ENCODE measurements around the gene ZDHHC14.

Gene ZDHHC14

DNA sequence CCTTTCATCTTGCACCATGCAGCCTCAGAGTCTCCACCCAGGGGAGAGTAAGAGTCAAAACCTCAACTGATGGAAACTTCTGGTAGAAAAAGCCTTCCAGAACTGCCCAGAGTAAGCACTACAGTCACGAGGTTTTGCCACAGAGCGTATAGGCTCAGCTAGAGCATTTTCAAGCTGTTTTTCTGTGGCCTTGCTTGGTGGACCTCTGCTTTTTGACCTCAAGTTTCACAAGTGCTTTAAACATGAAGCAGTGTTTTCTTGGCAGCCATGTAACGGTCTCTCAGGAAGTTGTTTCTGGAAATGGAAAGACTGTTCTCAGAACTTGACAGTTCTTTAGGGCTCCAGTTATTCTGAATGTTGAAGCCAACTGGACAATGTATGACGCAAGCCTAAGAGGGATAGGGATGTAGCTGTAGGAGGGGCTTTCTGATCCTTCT is 146.5 kb downstream of the ZDHHC14 start:
- no peak for DNase-seq
- no peak overlapping the region for H3K4me3 ChIP-seq (ENCODE audit: low read depth, low read length)
- TF ChIP-seq, protein P1, sequence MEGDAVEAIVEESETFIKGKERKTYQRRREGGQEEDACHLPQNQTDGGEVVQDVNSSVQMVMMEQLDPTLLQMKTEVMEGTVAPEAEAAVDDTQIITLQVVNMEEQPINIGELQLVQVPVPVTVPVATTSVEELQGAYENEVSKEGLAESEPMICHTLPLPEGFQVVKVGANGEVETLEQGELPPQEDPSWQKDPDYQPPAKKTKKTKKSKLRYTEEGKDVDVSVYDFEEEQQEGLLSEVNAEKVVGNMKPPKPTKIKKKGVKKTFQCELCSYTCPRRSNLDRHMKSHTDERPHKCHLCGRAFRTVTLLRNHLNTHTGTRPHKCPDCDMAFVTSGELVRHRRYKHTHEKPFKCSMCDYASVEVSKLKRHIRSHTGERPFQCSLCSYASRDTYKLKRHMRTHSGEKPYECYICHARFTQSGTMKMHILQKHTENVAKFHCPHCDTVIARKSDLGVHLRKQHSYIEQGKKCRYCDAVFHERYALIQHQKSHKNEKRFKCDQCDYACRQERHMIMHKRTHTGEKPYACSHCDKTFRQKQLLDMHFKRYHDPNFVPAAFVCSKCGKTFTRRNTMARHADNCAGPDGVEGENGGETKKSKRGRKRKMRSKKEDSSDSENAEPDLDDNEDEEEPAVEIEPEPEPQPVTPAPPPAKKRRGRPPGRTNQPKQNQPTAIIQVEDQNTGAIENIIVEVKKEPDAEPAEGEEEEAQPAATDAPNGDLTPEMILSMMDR (IDR thresholded peaks at IDR 0.05; ENCODE audit: low read depth, low read length), result no peak
- H3K36me3 ChIP-seq, result no peaks in the 10 kb centered on the region
- H3K9me3 ChIP-seq (ENCODE audit: severe bottlenecking), result no peaks in the 10 kb centered on the region
- H3K27me3 ChIP-seq (ENCODE audit: insufficient read depth, low read depth, severe bottlenecking), result no peaks in the 10 kb centered on the region
- no peak overlapping the region for H3K27ac ChIP-seq

DNA sequence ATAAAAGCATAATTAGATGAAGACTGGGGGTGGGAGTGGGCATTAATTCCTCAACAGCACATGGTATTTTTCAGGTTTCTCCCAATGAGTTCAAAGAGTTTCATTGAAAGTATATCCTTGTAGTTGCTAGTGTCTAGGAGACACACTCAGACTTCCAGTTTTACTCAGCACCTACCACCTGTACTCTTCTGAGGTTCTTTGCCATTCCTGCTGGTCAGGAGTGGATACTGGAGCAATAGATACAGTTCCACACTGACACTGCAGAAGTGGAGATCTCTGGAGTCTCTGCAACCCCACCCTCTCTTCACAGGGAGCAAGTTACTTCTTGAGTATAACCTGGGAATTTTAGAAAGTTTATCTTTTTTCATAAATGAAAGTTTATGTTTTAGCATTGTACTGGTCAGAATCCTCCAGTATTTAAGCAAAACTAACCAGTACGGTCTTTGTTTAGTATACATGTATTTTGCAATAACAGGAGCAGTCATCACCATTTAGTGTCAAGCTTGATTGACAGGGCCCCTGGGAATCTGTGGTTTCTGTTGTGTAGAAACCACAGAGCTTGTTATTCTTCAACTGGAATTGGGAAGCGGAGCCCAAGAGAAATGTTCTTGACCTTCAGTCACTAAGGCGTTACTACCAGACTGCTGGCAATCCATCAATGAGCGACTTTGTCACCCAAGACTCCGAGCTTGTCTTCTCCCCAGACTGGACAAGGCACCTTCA is 148.1 kb downstream of the ZDHHC14 start:
- Histone ChIP-seq H3K4me3 (ENCODE audit: low read depth, low read length) (no peak overlapping the region), H3K27me3 (ENCODE audit: insufficient read depth, low read depth, severe bottlenecking) (no peaks in the 10 kb centered on the region), H3K27ac (no peak overlapping the region), H3K9me3 (ENCODE audit: severe bottlenecking) (no peaks in the 10 kb centered on the region), H3K36me3 (no peaks in the 10 kb centered on the region)
- TF ChIP-seq, protein P1 (IDR thresholded peaks at IDR 0.05; ENCODE audit: low read depth, low read length), result no peak
- DNase-seq, result no peak

DNA sequence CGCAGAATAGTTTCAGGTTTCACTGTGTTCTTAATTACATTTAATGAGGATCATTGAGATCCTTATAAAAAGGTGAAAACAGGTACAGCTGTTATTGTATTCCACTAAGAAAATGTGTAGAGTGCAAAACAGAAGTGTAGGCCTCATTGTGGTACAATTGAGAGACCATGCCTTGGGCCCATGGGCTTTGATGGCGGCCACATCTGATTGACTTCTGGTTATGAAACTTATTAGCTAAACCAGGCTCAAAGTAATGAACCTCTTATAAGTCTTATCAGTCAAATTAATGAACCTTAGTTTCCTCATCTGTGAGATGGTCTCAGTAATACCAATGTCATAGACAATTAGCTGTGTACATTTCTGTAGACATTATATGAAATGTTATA is 148.7 kb downstream of the ZDHHC14 start:
- TF ChIP-seq, protein P1 (IDR thresholded peaks at IDR 0.05; ENCODE audit: low read depth, low read length), result no peak
- DNase-seq, result no peak
- H3K4me3 ChIP-seq (ENCODE audit: low read depth, low read length), result no peak overlapping the region
- no peaks in the 10 kb centered on the region for H3K27me3 ChIP-seq (ENCODE audit: insufficient read depth, low read depth, severe bottlenecking)
- H3K9me3 ChIP-seq (ENCODE audit: severe bottlenecking), result no peaks in the 10 kb centered on the region
- H3K27ac ChIP-seq, result no peak overlapping the region
- H3K36me3 ChIP-seq, result no peaks in the 10 kb centered on the region

DNA sequence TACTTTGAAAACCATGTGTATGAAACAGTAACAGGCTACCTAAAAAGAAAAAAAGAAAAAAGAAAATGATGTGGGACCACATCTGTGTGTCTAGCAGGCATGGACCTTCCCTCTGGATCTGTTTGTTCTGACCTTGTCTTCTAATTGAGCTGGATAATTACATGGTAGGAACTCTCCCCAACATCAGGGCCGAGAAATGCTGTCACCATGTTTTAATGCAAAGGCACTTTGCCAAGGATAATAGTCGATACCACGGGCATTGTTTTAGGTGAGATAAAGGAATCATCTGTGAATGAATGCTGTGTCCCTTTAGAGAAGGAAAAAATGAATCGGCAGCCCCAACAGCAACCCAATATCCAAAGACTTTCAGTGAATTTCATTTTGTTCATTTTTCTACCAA is 149.1 kb downstream of the ZDHHC14 start:
- Histone ChIP-seq H3K4me3 (ENCODE audit: low read depth, low read length) (no peak overlapping the region), H3K27ac (no peak overlapping the region), H3K9me3 (ENCODE audit: severe bottlenecking) (no peaks in the 10 kb centered on the region), H3K27me3 (ENCODE audit: insufficient read depth, low read depth, severe bottlenecking) (no peaks in the 10 kb centered on the region), H3K36me3 (no peaks in the 10 kb centered on the region)
- TF ChIP-seq, protein P1 (IDR thresholded peaks at IDR 0.05; ENCODE audit: low read depth, low read length), result no peak
- DNase-seq, result no peak

DNA sequence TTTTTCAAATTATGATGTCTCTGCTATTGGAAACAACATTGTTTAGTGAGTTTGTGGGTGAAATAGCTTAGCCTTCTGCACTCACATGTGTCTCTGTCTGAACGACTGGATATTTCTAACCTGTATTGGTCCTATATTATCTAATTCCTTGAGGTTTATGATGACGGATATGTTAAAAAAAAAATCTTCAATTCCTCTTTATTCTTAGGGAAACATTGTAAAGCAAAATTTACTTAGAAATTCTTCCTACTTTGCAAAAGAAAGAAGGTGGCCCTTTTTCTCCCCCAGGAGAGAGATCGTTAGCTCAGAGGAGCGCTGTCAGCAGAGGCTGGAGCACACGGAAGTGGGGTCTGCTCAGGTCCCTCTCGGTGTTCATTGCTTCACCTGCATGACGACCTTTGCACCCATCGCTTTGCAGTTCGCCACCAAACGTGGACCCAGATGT is 149.8 kb downstream of the ZDHHC14 start:
- no peaks in the 10 kb centered on the region for H3K36me3 ChIP-seq
- TF ChIP-seq, protein P1 (IDR thresholded peaks at IDR 0.05; ENCODE audit: low read depth, low read length), result no peak
- H3K27ac ChIP-seq, result no peak overlapping the region
- H3K9me3 ChIP-seq (ENCODE audit: severe bottlenecking), result no peaks in the 10 kb centered on the region
- H3K4me3 ChIP-seq (ENCODE audit: low read depth, low read length), result no peak overlapping the region
- no peak for DNase-seq
- H3K27me3 ChIP-seq (ENCODE audit: insufficient read depth, low read depth, severe bottlenecking), result no peaks in the 10 kb centered on the region
